GM12878 (cell line): ENCODE results near the gene CUTA. TPM values are rescaled to one million over a fixed set of nuclear protein-coding genes. Genes with fewer than 3 reads are reported as not detected.

Experiments
- ATF7 ChIP-seq: fragments of 450-650 bp; IDR thresholded peaks from 2 replicates; pipeline ENCODE4 v1.6.1; 2016; ENCODE audit warnings: low read depth, mild to moderate bottlenecking
- CBX5 ChIP-seq: sonication (generic); IDR thresholded peaks from 2 replicates; pipeline ENCODE4 v1.6.1; 2016; ENCODE audit warnings: low read depth, moderate library complexity, mild to moderate bottlenecking, inconsistent platforms
- EED ChIP-seq: sonication (generic); IDR thresholded peaks from 2 replicates; pipeline ENCODE4 v1.6.1; 2016; ENCODE audit warnings: antibody characterized with exemption, low read depth
- EGR1 ChIP-seq, 2 experiments: IDR thresholded peaks; 1 replicate in 1 of 2; 2 replicates in 1 of 2; pipeline ENCODE4 v1.6.1; 2011 to 2012; ENCODE audit warnings: low read depth in 2 of 2, low read length in 2 of 2, borderline replicate concordance in 1 of 2, mild to moderate bottlenecking in 1 of 2, moderate library complexity in 1 of 2
- FOXK2 ChIP-seq: fragments of 450-650 bp; IDR thresholded peaks from 2 replicates; pipeline ENCODE4 v1.6.1; 2017; ENCODE audit warnings: mild to moderate bottlenecking, moderate library complexity
- HDAC2 ChIP-seq: fragments of 200-600 bp; sonication (generic); IDR thresholded peaks from 2 replicates; pipeline ENCODE4 v1.6.1; 2017
- JUND ChIP-seq: IDR thresholded peaks from 2 replicates; pipeline ENCODE4 v1.6.1; 2012; ENCODE audit warnings: low read depth, mild to moderate bottlenecking, low read length, improper control_type of control experiment, moderate library complexity
- KDM1A ChIP-seq: fragments of 200-600 bp; sonication (generic); IDR thresholded peaks from 2 replicates; pipeline ENCODE4 v1.6.1; 2016; ENCODE audit warnings: borderline replicate concordance
- MYC ChIP-seq: IDR thresholded peaks from 2 replicates; pipeline ENCODE4 v1.6.1; 2011; ENCODE audit warnings: mild to moderate bottlenecking, low read length, moderate library complexity, inconsistent platforms; ENCODE audit not compliant: insufficient read depth, insufficient replicate concordance, insufficient read length, severe bottlenecking
- NFYA ChIP-seq: IDR thresholded peaks from 2 replicates; pipeline ENCODE4 v1.6.1; 2011; ENCODE audit warnings: low read depth, mild to moderate bottlenecking, low read length, improper control_type of control experiment, borderline replicate concordance
- PAX5 ChIP-seq: IDR thresholded peaks from 2 replicates; pipeline ENCODE4 v1.6.1; 2011; ENCODE audit warnings: low read depth, low read length, borderline replicate concordance
- PML ChIP-seq: IDR thresholded peaks from 2 replicates; pipeline ENCODE4 v1.6.1; 2012; ENCODE audit warnings: low read length, inconsistent platforms
- POLR2AphosphoS2 ChIP-seq: IDR thresholded peaks from 2 replicates; pipeline ENCODE4 v1.6.1; 2011; ENCODE audit warnings: low read depth, mild to moderate bottlenecking, low read length, improper control_type of control experiment, moderate library complexity
- POU2F2 ChIP-seq: IDR thresholded peaks from 3 replicates; pipeline ENCODE4 v1.6.1; 2011; ENCODE audit warnings: low read depth, mild to moderate bottlenecking, low read length, borderline replicate concordance
- RELA ChIP-seq: fragments of 450-650 bp; IDR thresholded peaks from 2 replicates; pipeline ENCODE4 v1.8.0; 2014; ENCODE audit warnings: borderline replicate concordance; ENCODE audit not compliant: partially characterized antibody
- RFX5 ChIP-seq: IDR thresholded peaks from 2 replicates; pipeline ENCODE4 v1.6.1; 2011; ENCODE audit warnings: low read depth, low read length, improper control_type of control experiment
- SIN3A ChIP-seq: IDR thresholded peaks from 2 replicates; pipeline ENCODE4 v1.6.1; 2012; ENCODE audit warnings: low read depth, low read length, improper control_type of control experiment
- SMAD1 ChIP-seq: fragments of 450-650 bp; IDR thresholded peaks from 2 replicates; pipeline ENCODE4 v1.6.1; 2018; ENCODE audit warnings: mild to moderate bottlenecking, low read depth; ENCODE audit not compliant: partially characterized antibody
- SREBF1 ChIP-seq: IDR thresholded peaks from 2 replicates; pipeline ENCODE4 v1.6.1; 2012; ENCODE audit warnings: mild to moderate bottlenecking, low read length
- SUPT20H ChIP-seq: IDR thresholded peaks from 2 replicates; pipeline ENCODE4 v1.6.1; 2011; ENCODE audit warnings: low read depth, mild to moderate bottlenecking, low read length, moderate library complexity, borderline replicate concordance; ENCODE audit not compliant: control insufficient read depth
- TAF1 ChIP-seq: IDR thresholded peaks from 2 replicates; pipeline ENCODE4 v1.6.1; 2011; ENCODE audit warnings: mild to moderate bottlenecking, low read depth, low read length, borderline replicate concordance
- ZNF217 ChIP-seq: fragments of 450-650 bp; IDR thresholded peaks from 2 replicates; pipeline ENCODE4 v1.6.1; 2017; ENCODE audit warnings: antibody characterized with exemption, mild to moderate bottlenecking
- ZNF622 ChIP-seq: fragments of 450-650 bp; IDR thresholded peaks from 2 replicates; pipeline ENCODE4 v1.6.1; 2017; ENCODE audit warnings: mild to moderate bottlenecking, inconsistent platforms
- ZSCAN29 ChIP-seq: fragments of 450-650 bp; IDR thresholded peaks from 2 replicates; pipeline ENCODE4 v1.6.1; 2017; ENCODE audit warnings: mild to moderate bottlenecking, moderate library complexity
- polyA plus RNA-seq, 11 experiments: library from polyadenylated mRNA; depleted of rRNA in 4 of 11; unstranded in 6 of 11; stranded (reverse) in 5 of 11; fragments of >200 nt; fragmentation: Nextera tagmentation in 4 of 11; fragmentation: Illumina TruSeq in 1 of 11; extraction: Ambion mirVana in 4 of 11; extraction: Trizol in 1 of 11; gene quantifications; 1 replicate in 1 of 11; 2 replicates in 10 of 11; pipeline versions ENCODE4 v1.2.1 to v1.2.3, GENCODE V29; 2011 to 2016; ENCODE audit warnings: inconsistent platforms in 2 of 11, missing spikeins in 2 of 11, low read depth in 1 of 11
- total RNA-seq, 4 experiments: library from RNA; depleted of rRNA in 3 of 4; stranded (reverse); fragments of >200 nt in 3 of 4; fragmentation: Illumina TruSeq in 1 of 4; extraction: Trizol in 1 of 4; gene quantifications; 2 replicates each; pipeline versions ENCODE4 v1.2.1 to v1.2.3, GENCODE V29; 2013 to 2021
- TF ChIP-seq, protein P1 (sequence below): IDR thresholded peaks from 2 replicates; pipeline ENCODE4 v1.6.1; 2012; ENCODE audit warnings: mild to moderate bottlenecking, low read depth, low read length
- TF ChIP-seq, protein P2 (sequence below): fragments of 450-650 bp; formaldehyde crosslinking; IDR thresholded peaks from 2 replicates; pipeline ENCODE4 v1.4.0; 2022; ENCODE audit warnings: mild to moderate bottlenecking, moderate library complexity

The CUTA gene
- total and polyA plus RNA-seq, 10 of the 15 experiments (the other 5 are each of a cell fraction or from before 2014, with no cell fraction given), result 102 to 293 (median 189) TPM

DNA sequence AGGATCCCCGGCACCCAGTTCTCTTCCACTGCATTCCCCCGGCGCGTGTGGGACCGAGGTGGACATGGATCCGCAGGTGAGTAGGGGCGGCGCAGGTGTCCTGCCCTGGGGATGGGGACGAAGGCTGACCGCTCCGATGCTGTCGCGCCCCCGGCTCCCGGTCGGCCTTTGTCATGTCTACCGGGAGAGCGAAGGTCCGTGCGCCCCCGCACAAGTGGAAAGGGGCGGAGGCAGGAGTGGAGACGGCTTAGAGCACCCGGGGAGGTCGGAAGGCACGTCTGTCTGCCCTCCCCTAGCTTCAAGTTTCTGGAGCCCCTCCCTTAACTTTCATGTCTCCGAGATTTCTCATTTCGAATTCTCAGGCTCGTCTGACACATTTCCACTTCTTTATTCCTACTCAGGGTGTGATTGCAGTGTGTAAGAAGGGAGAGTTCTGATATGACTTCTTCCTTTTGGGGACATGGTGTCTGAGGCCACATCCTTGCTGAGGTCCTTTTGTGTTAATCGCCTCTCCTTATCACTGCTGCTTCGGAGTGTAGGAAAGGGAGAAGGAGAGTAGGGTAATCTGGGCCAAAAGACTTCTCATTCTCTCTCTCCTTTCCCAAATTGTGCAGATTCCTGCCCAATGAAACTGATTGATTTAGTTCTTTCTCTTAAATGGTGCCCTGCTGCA is 25.8 kb downstream of the CUTA start (continued):
- TF ChIP-seq, protein P1, sequence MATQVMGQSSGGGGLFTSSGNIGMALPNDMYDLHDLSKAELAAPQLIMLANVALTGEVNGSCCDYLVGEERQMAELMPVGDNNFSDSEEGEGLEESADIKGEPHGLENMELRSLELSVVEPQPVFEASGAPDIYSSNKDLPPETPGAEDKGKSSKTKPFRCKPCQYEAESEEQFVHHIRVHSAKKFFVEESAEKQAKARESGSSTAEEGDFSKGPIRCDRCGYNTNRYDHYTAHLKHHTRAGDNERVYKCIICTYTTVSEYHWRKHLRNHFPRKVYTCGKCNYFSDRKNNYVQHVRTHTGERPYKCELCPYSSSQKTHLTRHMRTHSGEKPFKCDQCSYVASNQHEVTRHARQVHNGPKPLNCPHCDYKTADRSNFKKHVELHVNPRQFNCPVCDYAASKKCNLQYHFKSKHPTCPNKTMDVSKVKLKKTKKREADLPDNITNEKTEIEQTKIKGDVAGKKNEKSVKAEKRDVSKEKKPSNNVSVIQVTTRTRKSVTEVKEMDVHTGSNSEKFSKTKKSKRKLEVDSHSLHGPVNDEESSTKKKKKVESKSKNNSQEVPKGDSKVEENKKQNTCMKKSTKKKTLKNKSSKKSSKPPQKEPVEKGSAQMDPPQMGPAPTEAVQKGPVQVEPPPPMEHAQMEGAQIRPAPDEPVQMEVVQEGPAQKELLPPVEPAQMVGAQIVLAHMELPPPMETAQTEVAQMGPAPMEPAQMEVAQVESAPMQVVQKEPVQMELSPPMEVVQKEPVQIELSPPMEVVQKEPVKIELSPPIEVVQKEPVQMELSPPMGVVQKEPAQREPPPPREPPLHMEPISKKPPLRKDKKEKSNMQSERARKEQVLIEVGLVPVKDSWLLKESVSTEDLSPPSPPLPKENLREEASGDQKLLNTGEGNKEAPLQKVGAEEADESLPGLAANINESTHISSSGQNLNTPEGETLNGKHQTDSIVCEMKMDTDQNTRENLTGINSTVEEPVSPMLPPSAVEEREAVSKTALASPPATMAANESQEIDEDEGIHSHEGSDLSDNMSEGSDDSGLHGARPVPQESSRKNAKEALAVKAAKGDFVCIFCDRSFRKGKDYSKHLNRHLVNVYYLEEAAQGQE, result no peak
- TF ChIP-seq POU2F2 (no peak), EGR1 (IDR thresholded peaks at IDR 0.05; ENCODE audit: borderline replicate concordance in 1 of 2, low read depth in 2 of 2, low read length in 2 of 2) (peak in 1 of 2 experiments; percentile 80; a peak in 2 of 3 replicates), TAF1 (no peak), CBX5 (no peak), ZNF217 (no peak), SMAD1 (no peak), JUND (no peak), ZSCAN29 (no peak), MYC (no peak), ATF7 (no peak), RFX5 (no peak), SUPT20H (no peak), SREBF1 (no peak), SIN3A (no peak), FOXK2 (no peak), RELA (no peak), NFYA (no peak), HDAC2 (peak; percentile 69; the same call in 1 of the 2 replicates), ZNF622 (no peak), PAX5 (no peak), PML (no peak), POLR2AphosphoS2 (no peak), EED (no peak), KDM1A (no peak)
- TF ChIP-seq, protein P2, sequence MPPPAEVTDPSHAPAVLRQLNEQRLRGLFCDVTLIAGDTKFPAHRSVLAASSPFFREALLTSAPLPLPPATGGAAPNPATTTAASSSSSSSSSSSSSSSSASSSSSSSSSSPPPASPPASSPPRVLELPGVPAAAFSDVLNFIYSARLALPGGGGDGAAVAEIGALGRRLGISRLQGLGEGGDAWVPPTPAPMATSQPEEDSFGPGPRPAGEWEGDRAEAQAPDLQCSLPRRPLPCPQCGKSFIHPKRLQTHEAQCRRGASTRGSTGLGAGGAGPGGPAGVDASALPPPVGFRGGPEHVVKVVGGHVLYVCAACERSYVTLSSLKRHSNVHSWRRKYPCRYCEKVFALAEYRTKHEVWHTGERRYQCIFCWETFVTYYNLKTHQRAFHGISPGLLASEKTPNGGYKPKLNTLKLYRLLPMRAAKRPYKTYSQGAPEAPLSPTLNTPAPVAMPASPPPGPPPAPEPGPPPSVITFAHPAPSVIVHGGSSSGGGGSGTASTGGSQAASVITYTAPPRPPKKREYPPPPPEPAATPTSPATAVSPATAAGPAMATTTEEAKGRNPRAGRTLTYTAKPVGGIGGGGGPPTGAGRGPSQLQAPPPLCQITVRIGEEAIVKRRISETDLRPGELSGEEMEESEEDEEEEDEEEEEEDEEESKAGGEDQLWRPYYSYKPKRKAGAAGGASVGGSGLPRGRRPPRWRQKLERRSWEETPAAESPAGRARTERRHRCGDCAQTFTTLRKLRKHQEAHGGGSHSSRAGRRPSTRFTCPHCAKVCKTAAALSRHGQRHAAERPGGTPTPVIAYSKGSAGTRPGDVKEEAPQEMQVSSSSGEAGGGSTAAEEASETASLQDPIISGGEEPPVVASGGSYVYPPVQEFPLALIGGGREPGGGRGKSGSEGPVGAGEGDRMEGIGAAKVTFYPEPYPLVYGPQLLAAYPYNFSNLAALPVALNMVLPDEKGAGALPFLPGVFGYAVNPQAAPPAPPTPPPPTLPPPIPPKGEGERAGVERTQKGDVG, result no peak
